B cell (primary cell): Measurements from ENCODE around the gene APCDD1L. TPM values are rescaled to one million over a fixed set of nuclear protein-coding genes. Genes with fewer than 3 reads are reported as not detected.

Source experiments
- ATAC-seq: fragments of 200-7000 bp; cut with Tn5 transposase; one replicate; pipeline ENCODE4 v1.10.0; 2021; ENCODE audit warnings: low read depth, mild to moderate bottlenecking, moderate number of reproducible peaks, moderate library complexity
- CTCF ChIA-PET: fragments of 350-600 bp; sonication (Branson Sonifier 250); formaldehyde crosslinking; loops from one replicate; lab custom pipeline; 2021; ENCODE audit warnings: antibody characterized with exemption, inconsistent platforms; lab: Charles Lee
- POLR2A ChIA-PET: fragments of 350-600 bp; sonication (Branson Sonifier 250); formaldehyde crosslinking; loops from one replicate; lab custom pipeline; 2021; ENCODE audit warnings: antibody characterized with exemption; lab: Charles Lee
- DNase-seq: peaks from one replicate; pipeline ENCODE4 v3.0.0; 2013
- H2AFZ ChIP-seq: 2 replicates; pipeline ENCODE4 v1.6.1; 2012; ENCODE audit warnings: mild to moderate bottlenecking, low read depth, low read length; ENCODE audit not compliant: insufficient read depth, poor library complexity, severe bottlenecking
- H3K27ac ChIP-seq, 2 donors: 1 replicate in 1 of 2; 2 replicates in 1 of 2; pipeline ENCODE4 v1.5.1; 2012 to 2013; ENCODE audit warnings: low read length in 2 of 2, mild to moderate bottlenecking in 2 of 2, moderate library complexity in 1 of 2
- H3K27me3 ChIP-seq, 4 experiments: fragments of 200-600 bp in 1 of 4; sonication (generic) in 1 of 4; replicated peaks in 1 of 4; 1 replicate in 2 of 4; 2 replicates in 2 of 4; pipeline versions ENCODE4 v1.6.1 to v1.7.0; 2013 to 2016; ENCODE audit warnings: low read length in 3 of 4, mild to moderate bottlenecking in 2 of 4, mixed read lengths in 1 of 4, moderate library complexity in 1 of 4; ENCODE audit not compliant: insufficient read depth in 4 of 4, control insufficient read depth in 3 of 4; ENCODE audit errors: control extremely low read depth in 1 of 4
- H3K36me3 ChIP-seq, 2 experiments: replicated peaks in 1 of 2; 1 replicate in 1 of 2; 2 replicates in 1 of 2; pipeline versions ENCODE4 v1.6.1 to v1.7.1; 2013; ENCODE audit warnings: low read length in 1 of 2; ENCODE audit not compliant: insufficient read depth in 2 of 2, control insufficient read depth in 1 of 2; ENCODE audit errors: control extremely low read depth in 1 of 2, extremely low read depth in 1 of 2
- H3K4me1 ChIP-seq, 2 donors: fragments of 200-600 bp in 1 of 2; sonication (generic) in 1 of 2; 1 replicate in 1 of 2; 2 replicates in 1 of 2; pipeline versions ENCODE4 v1.5.1 to v1.6.1; 2013 to 2017; ENCODE audit warnings: low read length in 2 of 2; ENCODE audit not compliant: control insufficient read depth in 2 of 2, insufficient read depth in 2 of 2
- H3K4me2 ChIP-seq: replicated peaks from 2 replicates; pipeline ENCODE3; 2012; ENCODE audit warnings: mild to moderate bottlenecking, low read depth, low read length; ENCODE audit not compliant: poor library complexity, severe bottlenecking
- H3K4me3 ChIP-seq, 5 experiments: fragments of 200-600 bp in 1 of 5; sonication (generic) in 1 of 5; 1 replicate in 3 of 5; 2 replicates in 2 of 5; pipeline versions ENCODE4 v1.5.1 to v1.7.0; 2011 to 2016; ENCODE audit warnings: low read length in 4 of 5, mild to moderate bottlenecking in 4 of 5, low read depth in 2 of 5, control low read depth in 1 of 5, moderate library complexity in 1 of 5; ENCODE audit not compliant: insufficient read depth in 1 of 5; ENCODE audit errors: control extremely low read depth in 1 of 5, extremely low read depth in 1 of 5
- H3K79me2 ChIP-seq: fragments of 200-600 bp; sonication (generic); one replicate; pipeline ENCODE4 v1.6.0; 2016; ENCODE audit warnings: low read length; ENCODE audit not compliant: control insufficient read depth, insufficient read depth
- H3K9ac ChIP-seq: fragments of 200-600 bp; sonication (generic); 2 replicates; pipeline ENCODE4 v1.6.1; 2017; ENCODE audit warnings: mild to moderate bottlenecking, low read length, moderate library complexity
- H3K9me3 ChIP-seq, 3 donors: one replicate each; pipeline versions ENCODE4 v1.6.1 to v1.7.1; 2013; ENCODE audit warnings: low read length in 2 of 3; ENCODE audit not compliant: control insufficient read depth in 2 of 3, insufficient read depth in 1 of 3; ENCODE audit errors: control extremely low read depth in 1 of 3
- H4K20me1 ChIP-seq: 2 replicates; pipeline ENCODE4 v1.6.0; 2012; ENCODE audit warnings: mild to moderate bottlenecking, low read length; ENCODE audit not compliant: insufficient read depth, control insufficient read depth, poor library complexity, severe bottlenecking
- H3K27ac Mint-ChIP-seq: one replicate; pipeline ENCODE4 v1.8.0; 2021; ENCODE audit warnings: mixed read lengths
- H3K27me3 Mint-ChIP-seq: one replicate; pipeline ENCODE4 v1.8.0; 2021; ENCODE audit warnings: mixed read lengths
- H3K4me1 Mint-ChIP-seq: one replicate; pipeline ENCODE4 v1.8.0; 2021; ENCODE audit warnings: mixed read lengths
- H3K4me3 Mint-ChIP-seq: one replicate; pipeline ENCODE4 v1.8.0; 2021; ENCODE audit warnings: mixed read lengths
- H3K9me3 Mint-ChIP-seq: one replicate; pipeline ENCODE4 v1.8.0; 2022; ENCODE audit warnings: mixed read lengths; ENCODE audit not compliant: insufficient read depth
- CTCF ChIP-seq: fragments of 200-600 bp; IDR thresholded peaks from one replicate; pipeline ENCODE4 v1.8.0; 2022; ENCODE audit warnings: antibody characterized with exemption, mild to moderate bottlenecking
- EZH2 ChIP-seq: IDR thresholded peaks from 2 replicates; pipeline ENCODE4 v1.6.1; 2012; ENCODE audit warnings: borderline replicate concordance, low read depth, mild to moderate bottlenecking, moderate library complexity, low read length; ENCODE audit not compliant: insufficient read depth, poor library complexity, severe bottlenecking
- WGBS: methylation state at CpG from one replicate; pipeline ENCODE4 v1.1.5; 2013; ENCODE audit warnings: missing lambda C conversion rate; ENCODE audit not compliant: insufficient coverage; 5-methylcytosine and 5-hydroxymethylcytosine counted together
- intact Hi-C: fragments of 100-400 bp; cut with micrococcal nuclease; formaldehyde crosslinking; loops from one replicate; pipeline ENCODE4 v1.10.0; 2022
- polyA plus RNA-seq: library from polyadenylated mRNA; depleted of rRNA; stranded (reverse); fragments of >200 nt; gene quantifications from 2 replicates; pipeline ENCODE4 v1.2.3, GENCODE V29; 2012
- total RNA-seq, 2 donors: library from RNA; stranded (reverse); fragments of 120-200 nt in 1 of 2; gene quantifications; 1 replicate in 1 of 2; 2 replicates in 1 of 2; pipeline versions ENCODE4 v1.2.3 to v1.2.4, GENCODE V29; 2013 to 2022

The APCDD1L gene
- total and polyA plus RNA-seq, 2 donors (not counting 1 experiment from before 2014, with no cell fraction given), result not detected

GRCh38 chr20:58554541-58554940, 39.3 kb upstream of the APCDD1L start:
- peaks cover 32% of the 10 kb centered on the region for H3K27me3 Mint-ChIP-seq
- no peak overlapping the region for H3K4me2 ChIP-seq
- H2AFZ ChIP-seq, result no peak overlapping the region
- no peaks in the 10 kb centered on the region for H3K79me2 ChIP-seq
- no peaks in the 10 kb centered on the region for H3K36me3 ChIP-seq
- no peaks in the 10 kb centered on the region for H3K9me3 ChIP-seq
- no peak overlapping the region for H3K27ac ChIP-seq
- H3K9me3 Mint-ChIP-seq, result no peaks in the 10 kb centered on the region
- ATAC-seq, result no peak
- H3K4me1 ChIP-seq, result no peaks in the 10 kb centered on the region
- H3K4me3 Mint-ChIP-seq, result no peak overlapping the region
- no peaks in the 10 kb centered on the region for H3K27me3 ChIP-seq
- intact Hi-C loops, result no loop called here
- no peak for DNase-seq
- POLR2A ChIA-PET, result no interaction called here
- TF ChIP-seq EZH2 (no peak), CTCF (no peak)
- no peak overlapping the region for H3K27ac Mint-ChIP-seq
- H3K4me3 ChIP-seq, result no peak overlapping the region
- no peak overlapping the region for H3K9ac ChIP-seq
- CTCF ChIA-PET, result no interaction called here
- WGBS, result 80% methylated on average over 1 of the region's 3 CpGs
- no peaks in the 10 kb centered on the region for H3K4me1 Mint-ChIP-seq
- H4K20me1 ChIP-seq, result no peaks in the 10 kb centered on the region

GRCh38 chr20:58553841-58554240, 38.6 kb upstream of the APCDD1L start:
- H3K9ac ChIP-seq, result no peak overlapping the region
- H3K9me3 ChIP-seq, result no peaks in the 10 kb centered on the region
- Mint-ChIP-seq H3K4me3 (no peak overlapping the region), H3K27me3 (peaks cover 37% of the 10 kb centered on the region), H3K27ac (no peak overlapping the region), H3K4me1 (no peaks in the 10 kb centered on the region), H3K9me3 (no peaks in the 10 kb centered on the region)
- no peaks in the 10 kb centered on the region for H3K4me1 ChIP-seq
- no peak for TF ChIP-seq EZH2
- no peak for TF ChIP-seq CTCF
- no peaks in the 10 kb centered on the region for H4K20me1 ChIP-seq
- no peak overlapping the region for H3K4me2 ChIP-seq
- no peaks in the 10 kb centered on the region for H3K36me3 ChIP-seq
- no peaks in the 10 kb centered on the region for H3K27me3 ChIP-seq
- no peaks in the 10 kb centered on the region for H3K79me2 ChIP-seq
- 73% methylated on average over 5 of the region's 9 CpGs for WGBS
- no peak overlapping the region for H3K27ac ChIP-seq
- DNase-seq (no peak), ATAC-seq (no peak)
- H2AFZ ChIP-seq, result no peak overlapping the region
- H3K4me3 ChIP-seq, result no peak overlapping the region
- intact Hi-C loops, result no loop called here
- ChIA-PET CTCF (no interaction called here), POLR2A (no interaction called here)
